Measurements from ENCODE around the gene ARHGEF18. TPM values are rescaled to one million over a fixed set of nuclear protein-coding genes. Genes with fewer than 3 reads are reported as not detected.

The ARHGEF18 gene
- total and polyA plus RNA-seq, 2 experiments from 2014 or later, result 12.8 to 47.6 TPM

DNA sequence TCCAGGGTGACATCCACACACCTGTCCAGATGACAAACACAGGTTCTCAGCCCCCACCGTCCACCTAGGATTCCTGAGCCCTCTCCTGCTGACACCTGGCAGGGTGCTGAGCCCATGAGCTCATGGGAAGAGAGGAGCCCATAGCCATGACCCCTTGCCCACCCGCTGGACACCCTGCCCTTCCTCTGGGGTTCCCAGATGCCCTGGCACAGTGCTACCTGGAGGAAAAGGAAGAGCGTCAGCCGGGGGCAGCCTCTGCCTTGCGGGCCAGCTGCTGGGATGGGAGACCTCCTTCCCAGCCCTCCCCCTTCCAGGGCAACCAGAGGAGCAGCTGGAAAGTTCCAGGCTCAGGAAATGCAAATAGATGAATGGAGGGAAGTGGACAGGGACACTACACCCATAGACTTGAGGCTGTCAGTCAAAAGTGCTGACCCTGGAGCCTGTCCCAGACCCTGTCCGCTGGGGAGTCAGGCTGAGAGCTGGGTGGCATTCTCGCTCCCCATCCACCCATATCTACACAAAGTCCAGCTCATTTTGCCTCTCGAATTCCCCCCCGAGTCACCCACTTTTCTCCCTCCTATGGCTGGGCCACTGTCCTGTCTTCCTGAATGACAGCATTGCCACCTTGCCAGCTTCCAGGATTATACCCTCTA is 12.3 kb upstream of the ARHGEF18 start:
- H3K4me1 Mint-ChIP-seq, result no peaks in the 10 kb centered on the region
- Histone ChIP-seq H3K4me2 (no peak overlapping the region), H3K4me3 (no peak overlapping the region), H3K4me1 (ENCODE audit: insufficient read depth) (no peaks in the 10 kb centered on the region), H3F3A (replicated peaks; ENCODE audit: low read depth) (no peaks in the 10 kb centered on the region), H3K9me2 (ENCODE audit: insufficient read depth) (no peaks in the 10 kb centered on the region; the same call in 1 of the 2 replicates), H3K27ac (ENCODE audit: low read depth) (no peak overlapping the region), H3K79me2 (replicated peaks; ENCODE audit: insufficient read depth) (no peaks in the 10 kb centered on the region), H3K27me3 (ENCODE audit: insufficient read depth) (no peaks in the 10 kb centered on the region), H4K20me1 (replicated peaks; ENCODE audit: insufficient read depth) (no peaks in the 10 kb centered on the region), H3K36me3 (ENCODE audit: insufficient read depth) (no peaks in the 10 kb centered on the region), H2AFZ (no peak overlapping the region)
- no peak for TF ChIP-seq CTCF (conservative IDR thresholded peaks at IDR 0.05; ENCODE audit: low read depth in 2 of 2)
- no peak for TF ChIP-seq POLR2AphosphoS5 (IDR thresholded peaks at IDR 0.05; ENCODE audit: low read depth)
- no peak for TF ChIP-seq ZNF462 (CRISPR knock-in tag; IDR thresholded peaks at IDR 0.05)
- TF ChIP-seq, protein P1, sequence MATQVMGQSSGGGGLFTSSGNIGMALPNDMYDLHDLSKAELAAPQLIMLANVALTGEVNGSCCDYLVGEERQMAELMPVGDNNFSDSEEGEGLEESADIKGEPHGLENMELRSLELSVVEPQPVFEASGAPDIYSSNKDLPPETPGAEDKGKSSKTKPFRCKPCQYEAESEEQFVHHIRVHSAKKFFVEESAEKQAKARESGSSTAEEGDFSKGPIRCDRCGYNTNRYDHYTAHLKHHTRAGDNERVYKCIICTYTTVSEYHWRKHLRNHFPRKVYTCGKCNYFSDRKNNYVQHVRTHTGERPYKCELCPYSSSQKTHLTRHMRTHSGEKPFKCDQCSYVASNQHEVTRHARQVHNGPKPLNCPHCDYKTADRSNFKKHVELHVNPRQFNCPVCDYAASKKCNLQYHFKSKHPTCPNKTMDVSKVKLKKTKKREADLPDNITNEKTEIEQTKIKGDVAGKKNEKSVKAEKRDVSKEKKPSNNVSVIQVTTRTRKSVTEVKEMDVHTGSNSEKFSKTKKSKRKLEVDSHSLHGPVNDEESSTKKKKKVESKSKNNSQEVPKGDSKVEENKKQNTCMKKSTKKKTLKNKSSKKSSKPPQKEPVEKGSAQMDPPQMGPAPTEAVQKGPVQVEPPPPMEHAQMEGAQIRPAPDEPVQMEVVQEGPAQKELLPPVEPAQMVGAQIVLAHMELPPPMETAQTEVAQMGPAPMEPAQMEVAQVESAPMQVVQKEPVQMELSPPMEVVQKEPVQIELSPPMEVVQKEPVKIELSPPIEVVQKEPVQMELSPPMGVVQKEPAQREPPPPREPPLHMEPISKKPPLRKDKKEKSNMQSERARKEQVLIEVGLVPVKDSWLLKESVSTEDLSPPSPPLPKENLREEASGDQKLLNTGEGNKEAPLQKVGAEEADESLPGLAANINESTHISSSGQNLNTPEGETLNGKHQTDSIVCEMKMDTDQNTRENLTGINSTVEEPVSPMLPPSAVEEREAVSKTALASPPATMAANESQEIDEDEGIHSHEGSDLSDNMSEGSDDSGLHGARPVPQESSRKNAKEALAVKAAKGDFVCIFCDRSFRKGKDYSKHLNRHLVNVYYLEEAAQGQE (IDR thresholded peaks at IDR 0.05; ENCODE audit: unreplicated experiment), result no peak
- no peak for TF ChIP-seq ZNF114 (CRISPR knock-in tag; IDR thresholded peaks at IDR 0.05)
- TF ChIP-seq CREB1 (CRISPR knock-in tag; IDR thresholded peaks at IDR 0.05; ENCODE audit: low read depth), result no peak
- no peak for TF ChIP-seq ETS1 (IDR thresholded peaks at IDR 0.05)
- TF ChIP-seq EZH2 (IDR thresholded peaks at IDR 0.05; ENCODE audit: low read depth, unreplicated experiment), result no peak
- no peak for TF ChIP-seq NANOG (IDR thresholded peaks at IDR 0.05; ENCODE audit: borderline replicate concordance)
- H3K27me3 Mint-ChIP-seq (ENCODE audit: insufficient read depth, low read depth, poor library complexity), result peaks cover 10% of the 10 kb centered on the region
- H3K9me3 Mint-ChIP-seq, result peaks cover 6% of the 10 kb centered on the region; the same call in 2 of the 3 replicates
- ATAC-seq, result no peak
- no peak overlapping the region for H3K27ac Mint-ChIP-seq
- no peak for DNase-seq (ENCODE audit: low spot score)
- no peak overlapping the region for H3K4me3 Mint-ChIP-seq
- no peaks in the 10 kb centered on the region for H3K36me3 Mint-ChIP-seq (ENCODE audit: low read depth)
